ENCODE results near the gene ELMOD3.

The ELMOD3 gene

GRCh38 chr2:85368921-85369320, 14.4 kb downstream of the ELMOD3 start:
- no peak overlapping the region for H4K91ac ChIP-seq (ENCODE audit: low read depth, low read length)
- H4K12ac ChIP-seq (ENCODE audit: low read depth, low read length) = no peak overlapping the region
- H3K79me1 ChIP-seq (ENCODE audit: low read length) = no peaks in the 10 kb centered on the region
- H2BK12ac ChIP-seq (ENCODE audit: low read length) = no peak overlapping the region
- H3K4me3 ChIP-seq (ENCODE audit: low read depth, low read length) = no peak overlapping the region
- no peak overlapping the region for H3K23ac ChIP-seq (ENCODE audit: low read length)
- no peak for DNase-seq
- no peak overlapping the region for H4K8ac ChIP-seq (ENCODE audit: low read depth, low read length)
- H3K18ac ChIP-seq (ENCODE audit: low read length) = no peak overlapping the region
- H2AFZ ChIP-seq (ENCODE audit: insufficient read depth, low read length, poor library complexity) = no peak overlapping the region
- H3K9ac ChIP-seq (ENCODE audit: low read length) = no peak overlapping the region
- no peak overlapping the region for H3K14ac ChIP-seq (ENCODE audit: low read length)
- no peaks in the 10 kb centered on the region for H3K27me3 ChIP-seq (ENCODE audit: insufficient read depth, low read length)
- H3K27ac ChIP-seq (ENCODE audit: low read depth, low read length) = no peak overlapping the region
- H2BK120ac ChIP-seq (ENCODE audit: insufficient read depth, low read length, poor library complexity) = no peak overlapping the region
- no peak overlapping the region for H3K4ac ChIP-seq (ENCODE audit: low read depth, low read length)
- H3K4me1 ChIP-seq (ENCODE audit: control insufficient read depth in 1 of 2, insufficient read depth in 2 of 2, low read length in 2 of 2) = no peaks in the 10 kb centered on the region
- H2BK5ac ChIP-seq (ENCODE audit: low read depth, low read length, poor library complexity) = no peak overlapping the region
- peaks cover 0 to 9% of the 10 kb centered on the region in 2 experiments for H3K36me3 ChIP-seq (ENCODE audit: control insufficient read depth in 1 of 2, insufficient read depth in 2 of 2, low read length in 2 of 2)
- no peak overlapping the region for H2AK5ac ChIP-seq (ENCODE audit: low read length)
- H3K4me2 ChIP-seq (ENCODE audit: low read length) = no peak overlapping the region
- H3K9me3 ChIP-seq (ENCODE audit: insufficient read depth, low read depth, low read length) = no peaks in the 10 kb centered on the region
- no peaks in the 10 kb centered on the region for H3K79me2 ChIP-seq (ENCODE audit: control insufficient read depth, insufficient read depth, low read length, poor library complexity)

GRCh38 chr2:85369500-85369899, 14.9 kb downstream of the ELMOD3 start:
- no peak overlapping the region for H3K4me2 ChIP-seq (ENCODE audit: low read length)

GRCh38 chr2:85371045-85371444, 16.5 kb downstream of the ELMOD3 start:
- Histone ChIP-seq H3K9me3 (ENCODE audit: insufficient read depth, low read depth, low read length) (no peaks in the 10 kb centered on the region), H3K23ac (ENCODE audit: low read length) (peak overlapping the region; percentile 36), H3K4ac (ENCODE audit: low read depth, low read length) (no peak overlapping the region), H3K18ac (ENCODE audit: low read length) (no peak overlapping the region), H3K4me1 (ENCODE audit: control insufficient read depth in 1 of 2, insufficient read depth in 2 of 2, low read length in 2 of 2) (no peaks in the 10 kb centered on the region), H2BK5ac (ENCODE audit: low read depth, low read length, poor library complexity) (no peak overlapping the region), H3K27me3 (ENCODE audit: insufficient read depth, low read length) (no peaks in the 10 kb centered on the region), H3K9ac (ENCODE audit: low read length) (no peak overlapping the region), H3K4me2 (ENCODE audit: low read length) (no peak overlapping the region), H3K79me2 (ENCODE audit: control insufficient read depth, insufficient read depth, low read length, poor library complexity) (no peaks in the 10 kb centered on the region), H2AK5ac (ENCODE audit: low read length) (no peak overlapping the region), H4K91ac (ENCODE audit: low read depth, low read length) (no peak overlapping the region), H3K36me3 (ENCODE audit: control insufficient read depth in 1 of 2, insufficient read depth in 2 of 2, low read length in 2 of 2) (peaks cover 0 to 8% of the 10 kb centered on the region in 2 experiments), H3K14ac (ENCODE audit: low read length) (no peak overlapping the region), H2BK120ac (ENCODE audit: insufficient read depth, low read length, poor library complexity) (no peak overlapping the region), H2AFZ (ENCODE audit: insufficient read depth, low read length, poor library complexity) (no peak overlapping the region), H4K12ac (ENCODE audit: low read depth, low read length) (no peak overlapping the region), H2BK12ac (ENCODE audit: low read length) (no peak overlapping the region), H3K79me1 (ENCODE audit: low read length) (no peaks in the 10 kb centered on the region), H3K4me3 (ENCODE audit: low read depth, low read length) (peak overlapping the region; percentile 45), H3K27ac (ENCODE audit: low read depth, low read length) (no peak overlapping the region), H4K8ac (ENCODE audit: low read depth, low read length) (no peak overlapping the region)
- WGBS (ENCODE audit: extremely low coverage, insufficient coverage, insufficient read length) = no CpG with 5 or more reads among the region's 11 CpGs
- no peak for DNase-seq

More at GRCh38 chr2:85369500-85369899, 14.9 kb downstream of the ELMOD3 start:
- Histone ChIP-seq H3K18ac (ENCODE audit: low read length) (no peak overlapping the region), H3K79me1 (ENCODE audit: low read length) (no peaks in the 10 kb centered on the region), H3K4ac (ENCODE audit: low read depth, low read length) (no peak overlapping the region), H3K4me3 (ENCODE audit: low read depth, low read length) (no peak overlapping the region), H3K9me3 (ENCODE audit: insufficient read depth, low read depth, low read length) (no peaks in the 10 kb centered on the region), H3K23ac (ENCODE audit: low read length) (no peak overlapping the region), H2BK12ac (ENCODE audit: low read length) (no peak overlapping the region), H4K91ac (ENCODE audit: low read depth, low read length) (no peak overlapping the region), H3K14ac (ENCODE audit: low read length) (no peak overlapping the region), H2AK5ac (ENCODE audit: low read length) (no peak overlapping the region), H3K27me3 (ENCODE audit: insufficient read depth, low read length) (no peaks in the 10 kb centered on the region), H3K27ac (ENCODE audit: low read depth, low read length) (no peak overlapping the region), H3K9ac (ENCODE audit: low read length) (no peak overlapping the region), H4K12ac (ENCODE audit: low read depth, low read length) (no peak overlapping the region), H3K36me3 (ENCODE audit: control insufficient read depth in 1 of 2, insufficient read depth in 2 of 2, low read length in 2 of 2) (peaks cover 0 to 9% of the 10 kb centered on the region in 2 experiments), H2BK120ac (ENCODE audit: insufficient read depth, low read length, poor library complexity) (no peak overlapping the region), H4K8ac (ENCODE audit: low read depth, low read length) (no peak overlapping the region), H2AFZ (ENCODE audit: insufficient read depth, low read length, poor library complexity) (no peak overlapping the region), H3K79me2 (ENCODE audit: control insufficient read depth, insufficient read depth, low read length, poor library complexity) (no peaks in the 10 kb centered on the region), H2BK5ac (ENCODE audit: low read depth, low read length, poor library complexity) (no peak overlapping the region), H3K4me1 (ENCODE audit: control insufficient read depth in 1 of 2, insufficient read depth in 2 of 2, low read length in 2 of 2) (no peaks in the 10 kb centered on the region)
- no peak for DNase-seq
- WGBS (ENCODE audit: extremely low coverage, insufficient coverage, insufficient read length) = no CpG with 5 or more reads among the region's 5 CpGs

DNA sequence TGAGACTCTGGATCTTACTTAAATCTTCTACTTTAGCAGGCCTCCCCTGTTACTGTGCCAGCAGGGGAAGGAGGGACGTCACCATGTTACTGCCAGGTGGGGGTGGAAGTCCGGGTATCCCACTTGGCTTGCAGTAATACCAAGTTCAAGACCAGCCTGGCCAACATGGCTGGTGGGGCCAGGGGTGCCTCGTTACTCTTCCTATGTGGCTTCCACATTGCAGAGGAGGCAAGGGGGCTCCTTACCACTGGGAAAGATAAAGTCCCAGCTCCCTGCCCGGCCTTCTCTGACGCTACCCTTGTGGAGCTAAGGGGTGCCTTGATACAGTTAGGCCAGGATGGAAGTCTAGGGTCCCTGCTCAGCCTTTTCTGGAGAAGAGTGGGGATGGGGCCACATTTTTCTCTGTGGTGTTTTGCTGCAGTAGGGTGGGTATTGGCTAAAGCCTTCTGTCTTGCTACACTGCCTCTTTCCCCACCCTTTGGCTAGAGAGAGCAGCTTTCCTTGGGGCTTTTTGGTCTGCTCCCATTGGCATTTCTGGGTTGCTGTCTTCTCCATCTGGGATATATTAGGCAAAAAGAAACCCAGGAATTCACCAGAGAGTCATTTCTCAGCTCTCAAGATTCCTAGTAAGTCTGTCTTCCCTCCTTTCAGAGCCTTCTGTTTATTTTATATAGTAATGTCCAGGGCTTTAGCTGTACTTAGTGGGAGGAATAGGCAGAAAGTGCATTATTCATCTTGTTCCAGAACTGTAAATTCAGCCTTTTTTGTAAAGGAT, 21.9 kb downstream of the ELMOD3 start:
- Histone ChIP-seq H2BK120ac (ENCODE audit: insufficient read depth, low read length, poor library complexity) (no peak overlapping the region), H3K79me2 (ENCODE audit: control insufficient read depth, insufficient read depth, low read length, poor library complexity) (no peaks in the 10 kb centered on the region), H2AK5ac (ENCODE audit: low read length) (no peak overlapping the region), H4K12ac (ENCODE audit: low read depth, low read length) (no peak overlapping the region), H4K8ac (ENCODE audit: low read depth, low read length) (no peak overlapping the region), H3K4me3 (ENCODE audit: low read depth, low read length) (no peak overlapping the region), H3K27ac (ENCODE audit: low read depth, low read length) (no peak overlapping the region), H3K14ac (ENCODE audit: low read length) (no peak overlapping the region), H3K4me2 (ENCODE audit: low read length) (no peak overlapping the region), H3K4ac (ENCODE audit: low read depth, low read length) (no peak overlapping the region), H3K36me3 (ENCODE audit: control insufficient read depth in 1 of 2, insufficient read depth in 2 of 2, low read length in 2 of 2) (peaks cover 5 to 7% of the 10 kb centered on the region in 2 experiments), H4K91ac (ENCODE audit: low read depth, low read length) (no peak overlapping the region), H3K23ac (ENCODE audit: low read length) (no peak overlapping the region), H2BK5ac (ENCODE audit: low read depth, low read length, poor library complexity) (no peak overlapping the region), H3K18ac (ENCODE audit: low read length) (no peak overlapping the region), H3K27me3 (ENCODE audit: insufficient read depth, low read length) (no peaks in the 10 kb centered on the region), H2BK12ac (ENCODE audit: low read length) (no peak overlapping the region), H3K9ac (ENCODE audit: low read length) (no peak overlapping the region), H3K79me1 (ENCODE audit: low read length) (no peaks in the 10 kb centered on the region), H2AFZ (ENCODE audit: insufficient read depth, low read length, poor library complexity) (no peak overlapping the region), H3K9me3 (ENCODE audit: insufficient read depth, low read depth, low read length) (peaks cover 3% of the 10 kb centered on the region), H3K4me1 (ENCODE audit: control insufficient read depth in 1 of 2, insufficient read depth in 2 of 2, low read length in 2 of 2) (peaks cover 4% of the 10 kb centered on the region in 2 experiments)
- DNase-seq = no peak
- WGBS (ENCODE audit: extremely low coverage, insufficient coverage, insufficient read length) = no CpG with 5 or more reads among the region's 5 CpGs

Measured in trophoblast cell (in vitro differentiated cells and primary cell).